ENCODE data around the gene GPR137.
"Not testable (repeated sequence)": the region's sequence is repeated elsewhere in the genome, so short reads cannot be mapped to it uniquely, and the experiment has no call there.

Gene GPR137

GRCh38 chr11:64305691-64306562 lies 20.3 kb downstream of the GPR137 start:
- peak; percentile 74 for DNase-seq

DNA sequence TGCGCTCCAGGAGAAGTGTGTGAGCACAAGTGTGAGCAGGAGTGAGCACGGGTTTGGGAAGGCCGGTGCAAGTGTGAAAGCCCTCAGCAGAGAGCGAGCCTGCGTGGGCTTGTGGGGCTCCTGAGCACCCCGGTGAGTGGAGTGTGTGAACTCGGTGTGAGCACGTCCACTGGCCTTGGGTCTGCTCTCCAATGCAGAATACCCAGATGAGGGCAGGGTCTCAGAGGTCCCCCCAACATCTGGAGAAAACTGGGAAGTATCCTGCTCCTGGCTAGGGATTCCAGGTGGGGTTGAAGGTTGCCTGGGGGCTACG lies 20.9 kb downstream of the GPR137 start:
- DNase-seq, result no peak

DNA sequence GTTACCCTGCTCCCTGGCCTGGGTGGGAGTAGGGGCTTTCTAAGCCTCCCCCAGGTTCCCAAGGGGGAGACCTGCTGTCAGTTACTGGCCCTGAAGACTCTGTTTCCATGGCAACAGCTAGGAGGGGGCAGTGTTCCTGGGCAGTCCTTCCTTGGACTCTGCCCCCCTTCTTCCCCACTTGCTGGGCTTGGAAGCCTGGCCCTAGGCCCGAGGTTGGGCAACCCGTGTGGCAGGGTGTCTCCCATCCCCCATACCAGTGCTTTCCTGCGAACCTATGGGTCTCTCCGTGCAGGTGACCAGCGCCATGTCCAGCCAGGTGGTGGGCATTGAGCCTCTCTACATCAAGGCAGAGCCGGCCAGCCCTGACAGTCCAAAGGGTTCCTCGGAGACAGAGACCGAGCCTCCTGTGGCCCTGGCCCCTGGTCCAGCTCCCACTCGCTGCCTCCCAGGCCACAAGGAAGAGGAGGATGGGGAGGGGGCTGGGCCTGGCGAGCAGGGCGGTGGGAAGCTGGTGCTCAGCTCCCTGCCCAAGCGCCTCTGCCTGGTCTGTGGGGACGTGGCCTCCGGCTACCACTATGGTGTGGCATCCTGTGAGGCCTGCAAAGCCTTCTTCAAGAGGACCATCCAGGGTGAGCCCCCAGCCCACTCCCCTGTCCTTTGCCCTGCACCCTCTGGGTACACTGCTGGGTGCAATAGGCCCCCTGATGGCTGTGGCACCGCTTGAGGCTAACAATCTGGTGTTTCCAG lies 21.4 kb downstream of the GPR137 start:
- DNase-seq, result no peak

- DNase-seq, result not testable (repeated sequence)
Measured at GRCh38 chr11:64307795-64308194, 22.1 kb downstream of the GPR137 start.

GRCh38 chr11:64312947-64313346 lies 27.3 kb downstream of the GPR137 start:
- no peak for DNase-seq

- DNase-seq, result no peak
Measured at GRCh38 chr11:64313491-64314145, 28.0 kb downstream of the GPR137 start.

DNA sequence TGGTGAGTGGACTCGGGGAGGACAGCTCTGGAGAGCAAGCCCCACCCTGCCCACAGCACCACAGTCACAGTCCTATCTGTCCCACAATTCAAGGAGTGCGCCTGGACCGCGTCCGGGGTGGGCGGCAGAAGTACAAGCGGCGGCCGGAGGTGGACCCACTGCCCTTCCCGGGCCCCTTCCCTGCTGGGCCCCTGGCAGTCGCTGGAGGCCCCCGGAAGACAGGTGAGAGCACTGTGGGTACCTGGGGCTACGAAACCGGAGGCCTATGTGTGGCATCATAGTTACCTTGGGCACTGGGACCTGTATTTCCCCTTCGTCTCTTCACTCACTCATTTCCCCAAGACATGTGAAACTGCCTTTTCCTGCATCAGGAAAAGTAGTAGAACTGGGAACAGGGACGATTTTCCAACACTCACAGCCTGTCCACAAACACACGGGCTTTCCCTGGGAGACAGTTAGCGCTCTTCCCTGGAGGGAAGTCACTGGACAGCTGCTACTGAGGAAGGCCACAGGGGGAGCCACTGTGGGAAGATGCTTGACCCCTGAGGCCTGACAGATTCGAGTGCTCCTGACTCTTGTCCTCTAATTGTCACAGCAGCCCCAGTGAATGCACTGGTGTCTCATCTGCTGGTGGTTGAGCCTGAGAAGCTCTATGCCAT lies 28.6 kb downstream of the GPR137 start:
- DNase-seq, result no peak

GRCh38 chr11:64314805-64315561 lies 29.3 kb downstream of the GPR137 start:
- DNase-seq, result no peak

DNA sequence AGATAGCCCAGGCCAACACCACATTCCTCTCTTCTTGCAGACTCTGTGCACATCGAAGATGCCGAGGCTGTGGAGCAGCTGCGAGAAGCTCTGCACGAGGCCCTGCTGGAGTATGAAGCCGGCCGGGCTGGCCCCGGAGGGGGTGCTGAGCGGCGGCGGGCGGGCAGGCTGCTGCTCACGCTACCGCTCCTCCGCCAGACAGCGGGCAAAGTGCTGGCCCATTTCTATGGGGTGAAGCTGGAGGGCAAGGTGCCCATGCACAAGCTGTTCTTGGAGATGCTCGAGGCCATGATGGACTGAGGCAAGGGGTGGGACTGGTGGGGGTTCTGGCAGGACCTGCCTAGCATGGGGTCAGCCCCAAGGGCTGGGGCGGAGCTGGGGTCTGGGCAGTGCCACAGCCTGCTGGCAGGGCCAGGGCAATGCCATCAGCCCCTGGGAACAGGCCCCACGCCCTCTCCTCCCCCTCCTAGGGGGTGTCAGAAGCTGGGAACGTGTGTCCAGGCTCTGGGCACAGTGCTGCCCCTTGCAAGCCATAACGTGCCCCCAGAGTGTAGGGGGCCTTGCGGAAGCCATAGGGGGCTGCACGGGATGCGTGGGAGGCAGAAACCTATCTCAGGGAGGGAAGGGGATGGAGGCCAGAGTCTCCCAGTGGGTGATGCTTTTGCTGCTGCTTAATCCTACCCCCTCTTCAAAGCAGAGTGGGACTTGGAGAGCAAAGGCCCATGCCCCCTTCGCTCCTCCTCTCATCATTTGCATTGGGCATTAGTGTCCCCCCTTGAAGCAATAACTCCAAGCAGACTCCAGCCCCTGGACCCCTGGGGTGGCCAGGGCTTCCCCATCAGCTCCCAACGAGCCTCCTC lies 30.2 kb downstream of the GPR137 start:
- not testable (repeated sequence) for DNase-seq

GRCh38 chr11:64316672-64317324 lies 31.1 kb downstream of the GPR137 start:
- no peak for DNase-seq

DNA sequence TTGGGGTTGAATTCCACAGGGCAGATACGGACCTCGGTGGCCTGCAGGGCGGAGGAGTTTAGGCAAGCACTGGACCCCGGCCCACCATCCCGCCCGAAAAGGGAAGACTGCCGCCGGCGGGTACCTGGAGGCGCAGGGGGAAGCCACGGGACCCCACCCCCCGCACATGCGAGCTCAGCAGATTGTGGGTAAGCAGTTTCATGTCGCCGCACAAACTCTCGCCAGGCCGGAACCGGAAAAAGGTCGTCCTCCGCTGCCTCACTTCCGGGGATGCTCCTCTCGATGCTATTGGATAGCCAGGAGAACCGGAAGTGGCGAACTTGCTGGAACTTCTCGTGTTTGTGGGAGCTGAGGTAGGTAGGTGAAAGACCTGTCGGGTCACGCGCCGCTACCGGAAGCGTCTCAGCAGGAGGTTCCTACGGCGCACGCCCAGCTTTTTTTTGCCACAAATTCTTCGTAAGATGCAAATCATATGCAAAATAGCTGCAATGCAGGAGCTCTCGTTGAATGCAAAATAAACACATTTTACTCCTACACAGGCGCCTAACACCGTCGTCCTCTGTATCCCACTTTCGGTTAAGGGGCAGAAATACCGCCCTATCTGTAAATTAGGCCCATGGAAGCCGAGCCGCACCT lies 31.8 kb downstream of the GPR137 start, which contains the start of gene TRMT112:
Gene TRMT112, minus strand, starts transcription at position 235 of the 636 bp plus-strand sequence. Its CDS starts 33 bp downstream, at position 202.
- DNase-seq, result peak; percentile 96

DNA sequence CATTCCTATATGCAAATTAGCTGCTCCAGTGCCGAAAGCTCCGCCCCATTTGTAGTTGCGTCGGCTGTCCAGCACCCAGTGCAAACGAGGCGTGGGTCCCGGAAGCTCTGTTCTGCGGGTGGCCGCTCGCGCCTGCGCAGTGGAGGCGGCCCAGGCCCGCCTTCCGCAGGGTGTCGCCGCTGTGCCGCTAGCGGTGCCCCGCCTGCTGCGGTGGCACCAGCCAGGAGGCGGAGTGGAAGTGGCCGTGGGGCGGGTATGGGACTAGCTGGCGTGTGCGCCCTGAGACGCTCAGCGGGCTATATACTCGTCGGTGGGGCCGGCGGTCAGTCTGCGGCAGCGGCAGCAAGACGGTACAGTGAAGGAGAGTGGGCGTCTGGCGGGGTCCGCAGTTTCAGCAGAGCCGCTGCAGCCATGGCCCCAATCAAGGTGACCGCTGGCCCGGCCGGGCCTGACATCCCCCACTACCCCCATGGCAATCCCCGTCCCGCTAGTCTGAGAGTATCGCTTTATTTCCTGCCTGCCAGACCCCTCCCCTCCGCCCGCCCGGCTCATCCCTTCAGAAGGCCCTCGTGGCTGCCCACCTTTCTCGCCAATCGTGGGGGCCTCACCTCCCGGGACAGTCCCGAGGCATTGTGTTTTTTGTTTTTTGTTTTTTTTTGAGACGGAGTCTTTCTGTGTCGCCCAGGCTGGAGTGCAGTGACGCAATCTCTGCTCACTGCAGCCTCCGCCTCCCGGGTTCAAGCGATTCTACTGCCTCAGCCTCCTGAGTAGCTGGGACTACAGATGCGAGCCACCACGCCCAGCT lies 32.5 kb downstream of the GPR137 start, which contains the start of gene PRDX5:
Gene PRDX5, plus strand, starts transcription at position 161 of the 805 bp plus-strand sequence. Its CDS starts 95 bp downstream, at position 256.
- peak; percentile 97 for DNase-seq

DNA sequence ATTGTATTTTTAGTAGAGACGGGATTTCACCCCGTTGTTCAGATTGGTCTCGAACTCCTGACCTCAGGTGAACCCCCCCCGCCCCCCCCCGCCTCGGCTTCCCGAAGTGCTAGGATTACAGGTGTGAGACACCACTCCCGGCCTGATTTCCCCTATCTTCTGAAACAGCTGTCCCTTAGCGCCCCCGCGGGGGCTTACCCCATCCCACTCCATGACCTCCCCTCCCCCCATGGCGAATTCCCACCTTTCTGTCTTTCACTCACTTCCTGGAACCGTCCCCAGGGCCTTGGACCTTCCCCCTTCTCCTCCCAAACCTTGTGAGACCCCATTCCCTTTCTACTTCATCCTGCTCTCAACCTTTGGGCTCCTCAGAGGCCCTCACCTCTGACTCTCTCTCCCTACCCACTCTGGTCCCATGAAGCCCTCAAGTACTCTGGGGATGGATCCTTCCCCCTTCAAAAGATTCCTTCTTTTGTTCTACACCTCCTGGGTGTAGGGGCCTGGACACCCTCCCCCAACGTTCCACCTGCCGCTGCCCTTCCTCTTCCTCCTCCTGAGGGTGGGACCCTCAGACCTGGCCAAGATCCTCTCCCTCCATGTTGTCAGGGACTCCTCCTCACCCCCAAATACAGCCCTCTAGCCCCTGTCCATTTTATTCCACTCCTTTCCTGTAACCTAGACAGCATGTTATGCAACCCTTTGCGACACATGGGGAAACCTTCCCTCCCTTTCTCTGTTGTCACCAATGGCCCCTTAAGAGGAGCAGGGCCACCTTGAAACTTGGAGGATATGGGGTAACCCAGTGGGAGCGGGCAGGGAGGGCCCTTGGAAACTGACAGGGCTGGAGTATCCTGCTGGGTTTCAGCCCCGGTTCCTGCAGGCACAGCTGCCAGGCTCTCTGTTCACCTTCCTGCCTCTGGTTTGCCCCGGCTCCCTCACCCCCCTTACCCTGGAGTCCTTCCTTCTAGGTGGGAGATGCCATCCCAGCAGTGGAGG lies 33.4 kb downstream of the GPR137 start:
- no peak for DNase-seq

DNA sequence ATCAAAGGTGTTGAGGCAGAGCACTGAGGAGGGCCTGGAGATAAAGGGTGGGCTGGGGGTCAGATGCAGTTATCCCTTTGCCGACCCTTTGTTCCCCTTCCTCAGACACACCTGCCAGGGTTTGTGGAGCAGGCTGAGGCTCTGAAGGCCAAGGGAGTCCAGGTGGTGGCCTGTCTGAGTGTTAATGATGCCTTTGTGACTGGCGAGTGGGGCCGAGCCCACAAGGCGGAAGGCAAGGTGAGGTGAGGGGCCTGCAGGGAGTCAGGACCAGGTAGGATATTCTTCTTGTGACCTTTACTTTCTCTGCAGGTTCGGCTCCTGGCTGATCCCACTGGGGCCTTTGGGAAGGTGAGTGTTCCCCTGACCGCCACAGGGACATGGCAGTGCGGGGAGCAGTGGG lies 34.9 kb downstream of the GPR137 start:
- DNase-seq, result no peak

DNA sequence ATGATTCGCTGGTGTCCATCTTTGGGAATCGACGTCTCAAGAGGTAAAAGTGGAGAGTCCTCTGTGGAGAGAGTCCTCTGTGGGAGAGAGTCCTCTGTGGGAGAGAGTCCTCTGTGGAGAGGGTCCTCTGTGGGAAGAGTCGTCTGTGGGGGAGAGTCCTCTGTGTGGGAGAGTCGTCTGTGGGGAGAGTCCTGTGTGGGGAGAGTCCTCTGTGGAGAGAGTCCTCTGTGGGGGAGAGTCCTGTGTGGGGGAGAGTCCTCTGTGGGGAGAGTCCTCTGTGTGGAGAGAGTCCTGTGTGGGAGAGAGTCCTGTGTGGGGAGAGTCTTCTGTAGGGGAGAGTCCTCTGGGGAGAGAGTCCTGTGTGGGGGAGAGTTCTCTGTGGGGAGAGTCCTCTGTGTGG lies 35.4 kb downstream of the GPR137 start:
- DNase-seq, result no peak

DNA sequence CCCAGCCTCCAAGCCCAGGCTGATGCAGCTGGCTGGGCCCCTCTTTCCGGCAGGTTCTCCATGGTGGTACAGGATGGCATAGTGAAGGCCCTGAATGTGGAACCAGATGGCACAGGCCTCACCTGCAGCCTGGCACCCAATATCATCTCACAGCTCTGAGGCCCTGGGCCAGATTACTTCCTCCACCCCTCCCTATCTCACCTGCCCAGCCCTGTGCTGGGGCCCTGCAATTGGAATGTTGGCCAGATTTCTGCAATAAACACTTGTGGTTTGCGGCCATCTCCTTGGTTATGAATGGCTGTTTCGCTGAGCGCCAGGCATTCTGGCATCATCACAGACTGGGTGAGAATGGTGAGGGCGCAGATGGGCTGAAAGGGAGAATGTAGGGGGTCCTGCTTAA lies 35.9 kb downstream of the GPR137 start:
- no peak for DNase-seq

GRCh38 chr11:64322925-64323260 lies 37.2 kb downstream of the GPR137 start:
- no peak for DNase-seq

GRCh38 chr11:64323373-64323772 lies 37.7 kb downstream of the GPR137 start:
- no peak for DNase-seq

All from KG1 (cell line).